Measurements from ENCODE around the gene ISX. TPM values are rescaled to one million over a fixed set of nuclear protein-coding genes. Genes with fewer than 3 reads are reported as not detected.
A peak's percentile ranks its signal among the peaks of the same experiment; 100 is the strongest.

The ISX gene
- total RNA-seq, 1 experiment from 2014 or later, result not detected

DNA sequence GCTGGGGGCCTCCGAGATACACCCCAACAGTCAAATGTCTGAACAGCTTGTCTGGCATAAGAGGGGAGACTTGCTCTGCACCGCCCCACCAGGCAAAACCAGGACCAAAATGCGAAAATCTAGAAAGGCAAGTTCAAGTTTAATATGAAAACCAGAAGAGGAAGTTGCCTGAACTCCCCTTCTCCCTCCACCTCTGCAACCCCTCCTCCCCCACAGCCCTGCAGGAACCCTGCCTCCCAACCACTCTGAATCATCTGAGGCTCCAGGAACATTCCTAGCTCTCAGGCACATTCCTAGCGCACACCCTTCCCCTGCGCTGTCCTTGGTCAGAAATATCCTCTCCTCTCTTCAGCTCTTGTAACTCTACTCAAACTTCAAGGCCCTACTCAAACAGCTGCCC is 36.7 kb downstream of the ISX start:
- Histone ChIP-seq H3K36me3 (ENCODE audit: insufficient read depth, low read length, poor library complexity, severe bottlenecking) (no peaks in the 10 kb centered on the region), H3K9me3 (ENCODE audit: low read depth, low read length, poor library complexity, severe bottlenecking) (no peaks in the 10 kb centered on the region), H3K27me3 (replicated peaks; ENCODE audit: insufficient read depth, low read depth, low read length, poor library complexity) (peaks cover 14% of the 10 kb centered on the region), H3K27ac (ENCODE audit: low read depth, low read length, poor library complexity, severe bottlenecking) (no peak overlapping the region), H3K4me1 (ENCODE audit: insufficient read depth, low read length, poor library complexity, severe bottlenecking) (no peaks in the 10 kb centered on the region), H3K4me3 (ENCODE audit: low read depth, low read length, poor library complexity, severe bottlenecking) (no peak overlapping the region)
- intact Hi-C loops (cut with micrococcal nuclease; ENCODE audit: unreplicated experiment), result no loop called here
- ChIA-PET CTCF (no interaction called here), POLR2A (ENCODE audit: low non-redundant PET) (no interaction called here)
- TF ChIP-seq EZH2 (IDR thresholded peaks at IDR 0.05; ENCODE audit: borderline replicate concordance, low read depth, low read length, poor library complexity, severe bottlenecking), result no peak
- TF ChIP-seq, protein P1, sequence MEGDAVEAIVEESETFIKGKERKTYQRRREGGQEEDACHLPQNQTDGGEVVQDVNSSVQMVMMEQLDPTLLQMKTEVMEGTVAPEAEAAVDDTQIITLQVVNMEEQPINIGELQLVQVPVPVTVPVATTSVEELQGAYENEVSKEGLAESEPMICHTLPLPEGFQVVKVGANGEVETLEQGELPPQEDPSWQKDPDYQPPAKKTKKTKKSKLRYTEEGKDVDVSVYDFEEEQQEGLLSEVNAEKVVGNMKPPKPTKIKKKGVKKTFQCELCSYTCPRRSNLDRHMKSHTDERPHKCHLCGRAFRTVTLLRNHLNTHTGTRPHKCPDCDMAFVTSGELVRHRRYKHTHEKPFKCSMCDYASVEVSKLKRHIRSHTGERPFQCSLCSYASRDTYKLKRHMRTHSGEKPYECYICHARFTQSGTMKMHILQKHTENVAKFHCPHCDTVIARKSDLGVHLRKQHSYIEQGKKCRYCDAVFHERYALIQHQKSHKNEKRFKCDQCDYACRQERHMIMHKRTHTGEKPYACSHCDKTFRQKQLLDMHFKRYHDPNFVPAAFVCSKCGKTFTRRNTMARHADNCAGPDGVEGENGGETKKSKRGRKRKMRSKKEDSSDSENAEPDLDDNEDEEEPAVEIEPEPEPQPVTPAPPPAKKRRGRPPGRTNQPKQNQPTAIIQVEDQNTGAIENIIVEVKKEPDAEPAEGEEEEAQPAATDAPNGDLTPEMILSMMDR (conservative IDR thresholded peaks at IDR 0.05; ENCODE audit: low read depth, low read length), result no peak
- peak; percentile 23 for DNase-seq (ENCODE audit: low spot score)
- no TSS peak for BruUV-seq (replicated peaks)

DNA sequence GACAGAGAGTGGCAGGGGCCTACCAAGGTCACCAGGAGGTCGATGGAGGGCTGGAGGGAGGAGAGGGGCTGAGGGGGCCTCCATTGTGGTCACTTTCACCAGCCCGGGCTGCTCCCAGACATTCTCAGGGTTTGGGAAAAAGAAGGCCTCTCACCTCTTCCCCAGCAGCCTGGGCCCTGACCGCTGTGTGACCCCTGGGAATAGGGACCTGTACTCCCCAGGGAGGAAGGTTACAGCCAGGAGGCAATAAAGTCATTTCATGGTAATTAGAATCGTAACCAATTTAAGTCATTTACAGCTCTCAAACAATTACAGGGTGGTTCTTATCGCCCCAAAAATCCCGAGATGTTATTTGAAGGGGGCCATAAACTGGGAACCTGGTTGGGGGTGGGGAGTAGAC is 37.8 kb downstream of the ISX start:
- TF ChIP-seq, protein P1 (conservative IDR thresholded peaks at IDR 0.05; ENCODE audit: low read depth, low read length), result no peak
- TF ChIP-seq EZH2 (IDR thresholded peaks at IDR 0.05; ENCODE audit: borderline replicate concordance, low read depth, low read length, poor library complexity, severe bottlenecking), result no peak
- Histone ChIP-seq H3K9me3 (ENCODE audit: low read depth, low read length, poor library complexity, severe bottlenecking) (peaks cover 3% of the 10 kb centered on the region), H3K4me1 (ENCODE audit: insufficient read depth, low read length, poor library complexity, severe bottlenecking) (no peaks in the 10 kb centered on the region), H3K27me3 (replicated peaks; ENCODE audit: insufficient read depth, low read depth, low read length, poor library complexity) (peaks cover 14% of the 10 kb centered on the region), H3K36me3 (ENCODE audit: insufficient read depth, low read length, poor library complexity, severe bottlenecking) (no peaks in the 10 kb centered on the region), H3K27ac (ENCODE audit: low read depth, low read length, poor library complexity, severe bottlenecking) (no peak overlapping the region), H3K4me3 (ENCODE audit: low read depth, low read length, poor library complexity, severe bottlenecking) (no peak overlapping the region)
- intact Hi-C loops (cut with micrococcal nuclease; ENCODE audit: unreplicated experiment), result no loop called here
- no peak for DNase-seq (ENCODE audit: low spot score)
- ChIA-PET POLR2A (ENCODE audit: low non-redundant PET) (no interaction called here), CTCF (no interaction called here)
- no TSS peak for BruUV-seq (replicated peaks)

DNA sequence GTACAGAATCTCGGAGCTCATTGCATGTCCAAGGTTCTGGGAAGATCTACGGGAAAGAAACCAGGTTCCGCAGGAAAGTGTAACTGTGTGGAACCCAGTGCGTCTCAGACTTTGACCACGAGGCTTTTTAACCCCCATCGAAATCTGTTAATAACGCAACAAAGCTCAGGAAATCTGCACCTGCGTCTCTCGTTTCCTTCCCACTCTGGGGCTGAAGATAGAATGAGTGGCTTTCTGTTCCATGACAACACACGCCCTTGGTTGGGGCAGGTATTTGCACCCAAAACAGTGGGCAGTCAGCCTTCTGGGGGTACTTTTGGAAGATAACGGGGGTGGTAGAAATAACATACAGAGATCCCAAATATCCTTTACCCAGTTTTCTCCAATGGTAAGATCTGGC is 38.5 kb downstream of the ISX start:
- no peak overlapping the region for H3K27ac ChIP-seq (ENCODE audit: low read depth, low read length, poor library complexity, severe bottlenecking)
- H3K4me3 ChIP-seq (ENCODE audit: low read depth, low read length, poor library complexity, severe bottlenecking), result no peak overlapping the region
- DNase-seq (ENCODE audit: low spot score), result no peak
- TF ChIP-seq, protein P1 (conservative IDR thresholded peaks at IDR 0.05; ENCODE audit: low read depth, low read length), result no peak
- no peak for TF ChIP-seq EZH2 (IDR thresholded peaks at IDR 0.05; ENCODE audit: borderline replicate concordance, low read depth, low read length, poor library complexity, severe bottlenecking)
- H3K4me1 ChIP-seq (ENCODE audit: insufficient read depth, low read length, poor library complexity, severe bottlenecking), result no peaks in the 10 kb centered on the region
- H3K9me3 ChIP-seq (ENCODE audit: low read depth, low read length, poor library complexity, severe bottlenecking), result peaks cover 3% of the 10 kb centered on the region
- H3K27me3 ChIP-seq (replicated peaks; ENCODE audit: insufficient read depth, low read depth, low read length, poor library complexity), result peaks cover 14% of the 10 kb centered on the region
- intact Hi-C loops (cut with micrococcal nuclease; ENCODE audit: unreplicated experiment), result no loop called here
- no peaks in the 10 kb centered on the region for H3K36me3 ChIP-seq (ENCODE audit: insufficient read depth, low read length, poor library complexity, severe bottlenecking)
- ChIA-PET POLR2A (ENCODE audit: low non-redundant PET) (no interaction called here), CTCF (no interaction called here)
- no TSS peak for BruUV-seq (replicated peaks)

All from A673 (cell line).